SHP77 treated with DMSO at 0.1 percent for 48 hours (cell line): ENCODE data around the gene RRP15.

Experiments
- DNase-seq: peaks from one replicate; lab custom pipeline; 2025; lab: John Stamatoyannopoulos, UW

Gene RRP15, protein sequence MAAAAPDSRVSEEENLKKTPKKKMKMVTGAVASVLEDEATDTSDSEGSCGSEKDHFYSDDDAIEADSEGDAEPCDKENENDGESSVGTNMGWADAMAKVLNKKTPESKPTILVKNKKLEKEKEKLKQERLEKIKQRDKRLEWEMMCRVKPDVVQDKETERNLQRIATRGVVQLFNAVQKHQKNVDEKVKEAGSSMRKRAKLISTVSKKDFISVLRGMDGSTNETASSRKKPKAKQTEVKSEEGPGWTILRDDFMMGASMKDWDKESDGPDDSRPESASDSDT

DNA sequence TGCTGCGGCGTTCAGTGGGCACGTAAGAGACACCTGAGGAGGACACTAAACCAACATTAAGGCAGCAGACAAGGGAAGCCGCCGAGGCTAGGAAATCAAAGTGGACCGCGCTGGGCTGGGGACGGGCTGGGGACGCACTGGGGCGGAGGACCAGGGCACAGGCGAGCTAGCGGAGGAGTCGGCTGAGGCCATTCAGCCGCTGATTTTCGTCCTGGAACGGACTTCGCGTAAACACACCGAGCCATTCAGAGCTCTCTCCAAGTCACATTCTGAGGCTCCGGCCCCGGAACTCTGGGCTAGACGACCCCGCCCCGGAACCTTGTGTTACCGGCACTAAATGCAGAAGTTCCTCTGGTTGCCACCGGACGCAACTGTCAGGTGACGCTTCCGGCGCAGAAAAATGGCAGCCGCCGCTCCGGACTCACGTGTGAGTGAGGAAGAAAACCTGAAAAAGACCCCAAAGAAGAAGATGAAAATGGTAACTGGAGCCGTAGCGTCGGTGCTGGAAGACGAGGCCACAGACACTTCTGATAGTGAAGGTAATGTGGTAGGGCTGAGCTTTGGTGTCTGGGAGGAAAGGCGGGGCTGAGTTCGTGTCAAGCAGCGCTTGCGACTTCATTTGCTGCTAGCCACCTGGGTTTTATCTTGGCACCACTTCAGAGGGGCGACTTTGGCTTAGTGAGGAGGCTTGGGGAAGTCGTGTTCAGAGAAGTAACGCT lies at the start of gene RRP15:
Gene RRP15 (plus strand): TSS at position 377 of the 719 bp plus-strand sequence. CDS start 24 bp downstream, at position 401.
- peak; percentile 71 for DNase-seq

GRCh38 chr1:218242171-218242570 lies 42.9 kb upstream of the RRP15 start:
- no peak for DNase-seq

- no peak for DNase-seq
These were observed 37.8 kb upstream of the RRP15 start for GRCh38 chr1:218247339-218247738.

DNA sequence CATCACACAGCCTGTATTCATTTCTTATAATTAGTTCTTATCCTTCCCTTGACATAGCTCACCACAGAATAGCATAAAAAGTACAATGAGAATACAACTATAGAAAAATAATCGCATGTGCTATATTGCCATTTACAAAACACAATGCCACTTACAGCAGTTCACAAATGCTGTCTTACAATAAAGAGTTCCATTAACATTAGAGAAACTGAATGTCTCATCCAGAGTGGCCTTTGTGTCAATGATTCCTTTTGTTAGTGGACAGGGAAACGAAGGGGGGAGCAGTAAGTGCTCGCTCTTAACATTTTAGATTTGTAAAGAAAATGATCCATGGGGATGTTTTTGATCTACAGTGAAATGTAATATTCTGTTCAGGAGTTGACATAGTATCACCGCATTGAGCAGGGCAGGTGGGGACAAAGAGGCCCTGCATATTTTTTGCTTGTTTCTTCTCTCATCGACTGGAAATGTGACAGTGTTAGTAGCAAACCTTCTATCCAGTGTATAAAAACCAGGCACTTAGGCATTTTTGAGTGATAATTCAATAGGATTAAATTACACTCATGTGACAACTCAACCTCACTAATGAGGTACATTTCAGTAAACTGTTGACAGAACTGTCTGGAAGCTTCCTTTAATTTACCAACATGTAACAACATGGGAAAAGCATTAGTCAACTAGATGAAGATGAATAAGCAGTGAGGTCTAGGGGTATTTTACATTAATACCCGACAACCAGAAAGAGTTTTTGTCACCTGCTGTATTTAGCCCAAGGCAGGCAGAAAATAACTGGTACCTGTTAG lies 35.6 kb upstream of the RRP15 start:
- DNase-seq, result no peak

- no peak for DNase-seq
These were observed 34.6 kb upstream of the RRP15 start for GRCh38 chr1:218250492-218250891.

DNA sequence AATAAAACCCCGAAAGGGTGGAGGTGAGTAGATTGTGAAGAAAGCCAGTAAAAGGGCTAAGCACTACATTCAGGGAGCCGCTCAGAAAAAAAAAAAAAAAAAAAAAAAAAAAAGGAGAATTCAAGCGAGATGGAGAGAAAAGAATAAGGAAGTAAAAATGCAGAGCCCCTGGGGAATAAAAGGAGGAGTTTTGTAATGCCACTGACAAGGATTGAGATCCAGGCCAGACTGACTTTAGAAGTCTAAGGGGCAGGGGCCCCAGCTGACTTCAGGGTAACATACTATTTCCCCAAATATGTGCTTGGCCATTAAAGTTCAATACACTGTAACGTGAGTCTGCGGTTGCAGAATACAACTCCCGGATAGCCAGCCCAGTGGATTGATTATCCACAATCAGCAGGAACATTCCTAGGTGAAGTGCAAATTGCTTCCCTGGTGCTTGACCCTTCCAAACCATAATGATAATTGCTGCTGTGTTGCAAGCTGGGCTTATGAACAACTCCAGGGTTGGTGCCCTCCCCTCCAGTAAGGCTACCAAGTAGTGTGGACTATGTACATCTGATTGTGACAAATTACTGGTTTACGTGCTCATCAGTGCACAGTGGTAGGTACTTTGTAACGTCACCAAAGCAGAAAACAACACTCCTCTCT lies 30.7 kb upstream of the RRP15 start:
- DNase-seq, result no peak

- no peak for DNase-seq
These were observed 30.0 kb upstream of the RRP15 start for GRCh38 chr1:218255090-218255489.

- DNase-seq, result no peak
These were observed 27.7 kb upstream of the RRP15 start for GRCh38 chr1:218257371-218257770.

- DNase-seq, result no peak
These were observed 27.1 kb upstream of the RRP15 start for GRCh38 chr1:218257971-218258370.

DNA sequence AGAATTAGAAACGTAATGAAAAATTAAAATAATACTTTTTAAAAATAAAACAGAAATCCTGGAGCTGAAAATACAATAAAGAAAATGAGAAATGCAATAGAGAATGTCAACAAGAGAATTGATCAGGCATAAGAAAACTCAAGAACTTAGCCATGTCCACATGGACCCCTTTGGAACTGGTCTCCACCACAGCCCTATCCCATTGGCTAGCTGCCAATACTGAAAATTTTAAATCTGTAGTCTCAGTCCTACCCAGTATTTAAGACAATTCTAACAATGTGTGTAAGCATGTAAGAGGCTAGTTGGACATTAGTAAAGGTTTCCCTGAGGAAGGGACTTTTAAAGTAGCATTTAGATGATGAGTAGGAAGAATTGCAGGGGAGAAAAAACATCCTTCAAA lies 25.8 kb upstream of the RRP15 start:
- no peak for DNase-seq

GRCh38 chr1:218259800-218260199 lies 25.3 kb upstream of the RRP15 start:
- peak; percentile 18 for DNase-seq

GRCh38 chr1:218262259-218262658 lies 22.8 kb upstream of the RRP15 start:
- no peak for DNase-seq

DNA sequence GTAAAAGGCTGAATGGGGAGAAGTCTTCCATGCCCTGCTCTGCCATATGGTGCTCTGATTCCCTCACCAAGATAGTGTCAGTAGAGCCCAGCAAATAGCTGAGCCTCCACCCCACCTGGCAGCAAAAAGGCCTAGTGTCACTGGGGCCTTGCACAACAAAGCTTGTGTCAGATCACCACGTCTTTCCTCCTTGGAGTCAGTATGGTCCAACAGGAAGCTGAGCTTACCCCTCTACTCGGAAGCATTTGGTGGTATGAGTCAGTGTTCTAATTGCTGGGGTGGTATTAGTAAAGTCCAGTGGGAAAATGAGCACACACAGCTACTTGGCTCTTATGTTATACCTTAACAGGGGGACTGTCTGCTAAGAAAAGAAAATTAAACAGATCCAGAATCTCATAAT lies 18.7 kb upstream of the RRP15 start:
- no peak for DNase-seq

GRCh38 chr1:218272366-218272765 lies 12.7 kb upstream of the RRP15 start:
- no peak for DNase-seq

GRCh38 chr1:218273762-218274479 lies 11.2 kb upstream of the RRP15 start:
- no peak for DNase-seq

DNA sequence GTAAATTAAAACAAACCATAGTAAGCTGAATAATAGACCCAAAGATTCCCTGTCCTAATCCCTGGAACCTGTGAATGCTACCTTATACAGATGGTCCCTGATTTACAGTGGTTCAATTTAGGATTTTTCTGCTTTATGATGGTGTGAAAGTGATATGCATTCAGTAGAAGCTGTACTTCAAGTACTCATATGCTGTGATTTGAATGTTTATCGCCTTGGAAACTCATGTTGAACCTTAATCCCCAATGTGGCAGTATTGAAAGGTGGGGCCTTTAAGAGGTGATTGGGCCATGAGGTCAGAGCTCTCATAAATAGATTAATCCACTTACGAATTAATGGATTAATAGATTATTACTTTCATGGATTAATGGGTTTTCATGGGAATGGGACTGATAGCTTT lies 10.6 kb upstream of the RRP15 start:
- no peak for DNase-seq

DNA sequence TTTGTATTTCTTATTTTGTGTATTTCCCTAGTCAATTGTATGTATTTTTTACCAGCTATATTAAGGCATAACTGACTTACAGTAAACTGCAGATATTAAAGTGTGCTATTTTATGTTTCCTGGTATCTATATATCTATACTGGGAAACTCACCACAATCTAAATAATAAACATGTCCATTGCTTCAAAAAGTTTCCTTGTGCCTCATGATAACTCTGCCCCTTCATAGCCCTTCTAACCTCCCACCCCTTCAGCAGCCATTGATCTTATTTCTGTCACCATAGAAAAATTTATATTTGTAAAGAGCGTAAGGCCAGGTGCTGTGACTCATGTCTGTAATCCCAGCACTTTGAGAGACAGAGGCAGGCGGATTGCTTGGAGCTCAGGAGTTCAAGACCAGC lies 9.3 kb upstream of the RRP15 start:
- DNase-seq, result no peak

GRCh38 chr1:218281285-218281684 lies 3.8 kb upstream of the RRP15 start:
- DNase-seq, result no peak

DNA sequence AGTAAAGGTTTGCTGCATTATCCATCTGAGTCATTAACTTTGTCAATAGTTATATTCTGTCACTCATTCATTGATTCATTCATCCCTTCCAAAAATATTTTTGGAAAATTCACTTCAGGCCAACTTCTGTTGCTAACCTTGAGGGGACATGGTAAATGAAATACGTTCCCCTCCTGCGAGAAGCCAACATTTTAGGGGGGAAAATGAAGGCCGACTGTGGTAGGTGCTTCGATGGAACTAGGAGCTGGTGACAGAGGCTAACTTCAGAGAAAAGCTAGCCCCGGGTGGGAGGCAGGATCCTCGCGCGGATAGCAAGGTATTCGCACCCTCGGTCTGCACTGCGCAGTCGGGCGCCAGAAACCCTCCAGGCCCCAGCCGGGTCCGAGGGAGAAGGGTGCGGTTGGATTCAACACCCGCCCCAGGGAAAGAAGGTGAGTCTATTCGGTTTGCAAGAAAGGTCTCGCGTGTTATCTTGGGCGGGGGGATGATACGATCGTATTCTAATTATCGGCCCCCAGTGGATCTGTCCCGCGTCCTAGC lies 646 bp upstream of the RRP15 start:
- DNase-seq, result no peak

- no peak for DNase-seq
These were observed 7.4 kb downstream of the RRP15 start for GRCh38 chr1:218292515-218292914.

GRCh38 chr1:218294546-218294945 lies 9.5 kb downstream of the RRP15 start:
- DNase-seq, result no peak
